GM13977 (cell line): ENCODE results near the gene TRAF3IP1.

ENCODE experiments used
- DNase-seq: peaks from one replicate; pipeline ENCODE4 v3.0.0; 2012; ENCODE audit warnings: low spot score
- in situ Hi-C: fragments of 300-500 bp; cut with MboI; formaldehyde crosslinking; loops from one replicate; pipeline ENCODE4 v1.12.0; 2022; ENCODE audit warnings: low sequenced_read_pairs, low pct_unique_long_range_greater_than_20kb, mixed read lengths, inconsistent platforms; ENCODE audit not compliant: unreplicated experiment
- TF ChIP-seq, protein P1 (sequence below): IDR thresholded peaks from 2 replicates; pipeline ENCODE4 v1.5.1; 2012; ENCODE audit warnings: mild to moderate bottlenecking, control low read depth; ENCODE audit not compliant: insufficient read depth; ENCODE audit errors: extremely low read depth, missing control alignments

The TRAF3IP1 gene

DNA sequence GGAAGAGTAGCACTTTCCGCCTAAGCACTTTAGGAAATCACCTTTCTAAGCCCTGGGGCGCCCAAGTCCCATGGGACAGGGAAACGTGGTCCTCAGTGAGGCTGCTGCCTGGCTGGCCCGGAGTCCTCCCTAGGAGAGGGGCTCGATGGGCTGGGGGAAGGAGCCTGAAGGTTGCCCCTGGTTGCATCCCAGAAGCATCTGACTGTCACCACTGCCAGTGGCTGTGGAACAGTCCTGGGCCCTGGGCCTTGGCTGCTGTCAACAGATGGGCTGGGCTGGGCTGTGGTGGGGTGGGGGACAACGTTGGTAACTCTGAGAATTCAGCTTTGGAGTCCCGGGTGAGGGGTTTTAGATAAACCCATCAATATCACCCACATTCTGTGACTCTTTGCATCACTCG, 128.9 kb downstream of the TRAF3IP1 start:
- TF ChIP-seq, protein P1, sequence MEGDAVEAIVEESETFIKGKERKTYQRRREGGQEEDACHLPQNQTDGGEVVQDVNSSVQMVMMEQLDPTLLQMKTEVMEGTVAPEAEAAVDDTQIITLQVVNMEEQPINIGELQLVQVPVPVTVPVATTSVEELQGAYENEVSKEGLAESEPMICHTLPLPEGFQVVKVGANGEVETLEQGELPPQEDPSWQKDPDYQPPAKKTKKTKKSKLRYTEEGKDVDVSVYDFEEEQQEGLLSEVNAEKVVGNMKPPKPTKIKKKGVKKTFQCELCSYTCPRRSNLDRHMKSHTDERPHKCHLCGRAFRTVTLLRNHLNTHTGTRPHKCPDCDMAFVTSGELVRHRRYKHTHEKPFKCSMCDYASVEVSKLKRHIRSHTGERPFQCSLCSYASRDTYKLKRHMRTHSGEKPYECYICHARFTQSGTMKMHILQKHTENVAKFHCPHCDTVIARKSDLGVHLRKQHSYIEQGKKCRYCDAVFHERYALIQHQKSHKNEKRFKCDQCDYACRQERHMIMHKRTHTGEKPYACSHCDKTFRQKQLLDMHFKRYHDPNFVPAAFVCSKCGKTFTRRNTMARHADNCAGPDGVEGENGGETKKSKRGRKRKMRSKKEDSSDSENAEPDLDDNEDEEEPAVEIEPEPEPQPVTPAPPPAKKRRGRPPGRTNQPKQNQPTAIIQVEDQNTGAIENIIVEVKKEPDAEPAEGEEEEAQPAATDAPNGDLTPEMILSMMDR = no peak
- in situ Hi-C loops = no loop called here
- no peak for DNase-seq

DNA sequence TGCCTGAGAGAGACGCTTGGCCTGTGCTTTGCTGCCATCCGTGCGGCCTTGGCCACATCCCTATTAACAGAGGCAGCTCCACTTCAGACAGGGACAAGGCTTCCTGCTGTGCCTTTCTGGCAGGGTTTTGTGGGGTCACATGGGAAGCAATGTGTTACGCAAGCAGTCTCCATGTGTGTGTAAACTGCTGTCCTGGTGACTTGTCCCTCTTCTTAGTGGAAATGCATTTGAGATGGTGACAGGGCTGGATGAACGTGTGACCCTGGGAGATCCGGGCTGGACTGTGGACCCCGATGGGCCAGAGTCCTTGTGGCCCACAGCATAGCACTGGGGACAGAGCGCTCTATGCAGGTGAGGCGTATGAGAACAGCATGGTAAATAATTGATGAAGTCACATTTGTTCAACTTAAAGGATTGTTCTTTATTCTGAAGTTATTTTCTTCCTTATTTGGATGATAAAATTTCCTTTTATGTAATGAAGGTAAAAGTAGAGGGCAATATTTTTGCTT, 129.6 kb downstream of the TRAF3IP1 start:
- in situ Hi-C loops = no loop called here
- TF ChIP-seq, protein P1 = no peak
- no peak for DNase-seq

DNA sequence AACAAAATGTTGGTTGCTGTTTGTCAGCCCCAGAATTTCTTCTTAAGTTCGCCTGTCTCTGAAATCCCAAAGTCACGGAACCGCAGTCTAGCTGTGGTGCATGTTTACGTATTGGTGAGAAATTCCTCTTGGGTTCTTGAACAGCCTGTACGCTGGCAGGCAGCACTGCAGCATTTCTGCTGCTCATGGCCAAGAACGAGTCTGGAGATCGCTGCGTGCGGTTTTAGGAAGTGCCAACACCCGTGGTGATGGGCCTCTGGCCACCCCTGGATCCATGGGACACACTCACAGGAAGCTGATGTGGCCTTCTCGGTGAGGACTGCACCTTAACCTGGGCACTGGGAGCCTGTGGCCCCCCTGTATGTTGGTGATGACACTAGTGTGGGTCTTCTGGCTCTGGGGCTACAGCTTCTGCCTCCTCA, 130.1 kb downstream of the TRAF3IP1 start:
- no peak for DNase-seq
- in situ Hi-C loops = no loop called here
- TF ChIP-seq, protein P1 = no peak
